GM12864 (cell line): ENCODE measurements around the gene BET1.

ENCODE experiments used
- DNase-seq: peaks from one replicate; pipeline ENCODE4 v3.0.0-alpha.2; 2011; ENCODE audit warnings: low read depth
- H3K4me3 ChIP-seq: 2 replicates; pipeline ENCODE4 v1.5.1; 2011; ENCODE audit warnings: mild to moderate bottlenecking, low read depth, low read length, control low read depth
- CTCF ChIP-seq: IDR thresholded peaks from 2 replicates; pipeline ENCODE4 v1.5.1; 2011; ENCODE audit warnings: low read depth, mild to moderate bottlenecking, moderate library complexity, low read length, control low read depth, inconsistent platforms; ENCODE audit errors: missing control alignments

The BET1 gene

GRCh38 chr7:94001396-94001795 lies 2.8 kb downstream of the BET1 start:
- no peak for TF ChIP-seq CTCF
- no peak for DNase-seq
- H3K4me3 ChIP-seq = no peak overlapping the region

- no peak for TF ChIP-seq CTCF
- no peak for DNase-seq
- no peak overlapping the region for H3K4me3 ChIP-seq
Observed at GRCh38 chr7:93997868-93998267, 6.3 kb downstream of the BET1 start.

DNA sequence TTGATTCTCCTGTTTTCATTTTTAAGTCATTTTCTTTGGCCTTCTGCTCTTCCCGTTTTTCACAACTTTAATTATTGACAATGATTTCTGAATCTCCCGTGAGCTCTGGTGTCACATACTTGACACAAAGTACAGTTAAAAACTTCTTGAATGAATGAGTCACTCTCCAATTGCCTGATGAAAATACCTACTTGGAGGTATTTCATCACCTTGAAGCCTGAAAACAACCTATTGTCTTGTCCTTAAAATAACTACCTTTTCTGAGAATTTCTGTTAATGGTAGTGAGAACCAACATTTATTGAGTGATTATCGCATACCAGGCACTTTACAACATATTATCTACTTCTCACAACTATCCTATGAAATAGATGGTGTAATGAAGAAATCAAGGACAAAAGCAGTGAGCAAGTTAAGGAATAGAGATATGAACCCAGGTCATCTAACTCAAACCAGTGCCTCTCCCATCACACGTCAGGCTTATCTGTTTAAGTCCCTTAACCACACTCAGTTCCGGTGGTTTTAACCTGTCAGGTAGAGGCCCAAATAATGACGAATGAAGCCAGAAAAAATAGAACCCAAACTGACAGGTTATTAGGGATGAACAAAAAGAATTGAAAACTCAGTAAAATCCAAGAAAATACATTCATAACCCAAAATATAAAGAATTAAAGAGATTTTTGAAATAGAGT lies 11.6 kb downstream of the BET1 start:
- H3K4me3 ChIP-seq = no peak overlapping the region
- no peak for DNase-seq
- no peak for TF ChIP-seq CTCF

DNA sequence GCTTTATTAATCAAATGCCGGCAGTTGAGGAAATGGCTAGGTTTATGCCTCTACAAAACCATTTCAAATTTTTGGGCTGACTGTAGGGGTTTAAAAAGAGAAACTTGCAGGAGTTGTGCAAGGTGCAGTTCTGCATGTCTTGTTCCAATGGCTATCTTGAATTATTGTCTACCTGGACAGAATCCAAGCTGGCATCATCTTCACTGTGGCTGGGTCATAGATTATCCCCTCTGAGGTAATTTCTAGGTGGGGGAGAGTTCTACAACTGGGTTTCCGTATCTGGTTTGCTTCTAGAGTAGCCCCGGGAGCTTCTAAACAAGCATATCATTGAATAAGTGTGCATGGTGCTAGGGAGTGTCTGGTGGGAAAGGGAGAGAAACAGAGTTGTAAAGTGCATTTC lies 16.9 kb downstream of the BET1 start:
- no peak overlapping the region for H3K4me3 ChIP-seq
- no peak for TF ChIP-seq CTCF
- no peak for DNase-seq

- no peak for TF ChIP-seq CTCF
- DNase-seq = no peak
- no peak overlapping the region for H3K4me3 ChIP-seq
Observed at GRCh38 chr7:93985101-93985500, 19.1 kb downstream of the BET1 start.

- DNase-seq = no peak
- TF ChIP-seq CTCF = no peak
- H3K4me3 ChIP-seq = no peak overlapping the region
Observed at GRCh38 chr7:93984024-93984423, 20.1 kb downstream of the BET1 start.

GRCh38 chr7:93981480-93981874 lies 22.7 kb downstream of the BET1 start:
- no peak for DNase-seq
- no peak for TF ChIP-seq CTCF
- no peak overlapping the region; the same call in 1 of the 2 replicates for H3K4me3 ChIP-seq
